ENCODE data around the gene TNS3.

- TF ChIP-seq CTCF (IDR thresholded peaks at IDR 0.05; ENCODE audit: low read depth, low read length, poor library complexity, severe bottlenecking) (no peak), EZH2phosphoT487 (IDR thresholded peaks at IDR 0.05; ENCODE audit: borderline replicate concordance, low read length) (no peak)
Observed at GRCh38 chr7:47500103-47500563, 81.8 kb downstream of the TNS3 start.

All from DOHH2 (cell line).